Prostate gland (tissue), 2 donors: ENCODE measurements around the gene SPAG4.

Experiments used
- CTCF ChIP-seq, 4 experiments: fragments of 200-600 bp in 2 of 4; fragments of 450-650 bp in 2 of 4; sonication (generic) in 2 of 4; IDR thresholded peaks; 1 replicate in 3 of 4; 2 replicates in 1 of 4; pipeline ENCODE4 v1.5.1; 2016 to 2019; ENCODE audit warnings: antibody characterized with exemption in 4 of 4, mild to moderate bottlenecking in 2 of 4, moderate library complexity in 2 of 4
- POLR2A ChIP-seq: fragments of 450-650 bp; IDR thresholded peaks from one replicate; pipeline ENCODE4 v1.6.1; 2016; ENCODE audit warnings: antibody characterized with exemption, mild to moderate bottlenecking
- POLR2AphosphoS5 ChIP-seq: sonication (generic); formaldehyde crosslinking; IDR thresholded peaks from one replicate; pipeline ENCODE4 v1.6.1; 2017; ENCODE audit warnings: antibody characterized with exemption

- TF ChIP-seq CTCF (IDR thresholded peaks at IDR 0.05) (no peak), POLR2A (no peak), POLR2AphosphoS5 (no peak)
These were observed 27.2 kb upstream of the SPAG4 start for GRCh38 chr20:35588397-35588796.
